Iris pigment epithelial cell (primary cell): Measurements from ENCODE around the gene RGS9BP.
"Not testable (repeated sequence)": the region's sequence is repeated elsewhere in the genome, so short reads cannot be mapped to it uniquely, and the experiment has no call there.

ENCODE experiments used
- DNase-seq: peaks from one replicate; pipeline ENCODE4 v3.0.0-alpha.2; 2011; ENCODE audit warnings: low read depth

Gene RGS9BP

DNA sequence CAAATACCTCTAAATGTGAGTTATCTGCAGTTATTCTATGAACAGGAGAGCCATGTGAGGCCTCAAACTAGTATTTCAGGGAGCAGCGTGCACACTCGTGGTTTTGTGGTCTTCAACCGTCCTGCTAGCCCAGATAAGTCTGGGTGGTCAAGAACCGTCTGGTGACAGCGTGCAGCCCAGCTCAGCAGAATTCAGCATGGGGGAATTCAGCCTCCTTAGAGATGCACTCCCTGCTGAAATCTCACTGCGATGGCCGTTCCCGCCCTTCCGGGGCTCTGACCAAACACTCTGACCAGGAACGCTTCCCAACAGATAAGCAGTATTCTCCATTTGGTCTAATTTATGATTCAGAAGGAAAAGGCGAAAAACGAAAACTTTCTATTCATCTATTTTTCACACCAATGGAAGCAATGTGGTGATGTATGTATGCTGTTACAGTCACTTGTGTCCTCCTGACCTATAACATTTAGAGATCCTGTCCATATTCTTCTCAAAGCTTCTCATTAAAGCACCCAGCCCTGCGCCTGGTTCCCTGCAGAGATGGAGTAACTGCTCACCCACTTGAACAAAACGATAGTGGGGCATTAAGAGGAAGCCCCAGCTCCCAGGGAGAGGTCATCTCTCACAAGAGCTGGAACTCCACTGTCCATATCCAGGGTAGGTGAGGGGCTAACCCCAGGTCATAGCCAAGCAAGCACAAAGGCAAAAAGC, 3.6 kb upstream of the RGS9BP start:
- DNase-seq = peak; percentile 16

DNA sequence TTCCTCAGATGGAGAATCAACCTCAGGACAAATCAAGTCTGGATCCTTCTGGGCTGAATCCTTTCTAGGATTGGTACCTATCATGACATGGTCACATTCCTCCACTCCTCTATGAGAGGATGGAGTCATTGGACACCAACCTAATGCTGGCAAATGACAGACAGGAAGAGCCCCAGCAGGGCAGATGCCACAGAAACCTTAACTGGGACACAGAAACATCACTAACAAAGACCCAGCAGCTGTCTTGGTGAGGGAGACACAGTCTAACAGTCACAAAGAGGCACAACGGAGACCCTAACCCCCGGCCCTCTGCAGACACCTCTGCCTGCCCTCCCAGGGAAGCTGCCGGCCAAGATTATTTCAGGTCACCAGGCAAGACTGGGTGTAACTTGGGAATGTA, 2.8 kb upstream of the RGS9BP start:
- DNase-seq = no peak

DNA sequence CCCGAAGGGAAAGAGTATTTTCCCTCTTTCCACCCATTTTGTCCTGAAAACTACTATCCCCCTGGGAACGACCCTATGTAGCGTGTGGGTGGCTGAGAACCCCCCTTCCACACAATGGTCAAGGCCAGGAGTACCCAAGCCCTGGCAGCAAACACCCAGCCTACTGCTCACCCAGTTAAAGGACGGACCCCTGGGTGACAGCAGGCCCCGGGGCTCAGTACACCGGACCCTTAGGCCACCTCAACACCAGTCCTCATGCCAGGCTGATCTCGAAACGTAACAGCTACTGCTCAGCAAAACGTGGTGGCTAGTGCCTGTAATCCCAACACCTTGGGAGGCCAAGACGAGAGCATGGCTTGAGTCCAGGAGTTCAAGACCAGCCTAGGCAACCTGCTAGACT, 2.1 kb upstream of the RGS9BP start:
- no peak for DNase-seq

DNA sequence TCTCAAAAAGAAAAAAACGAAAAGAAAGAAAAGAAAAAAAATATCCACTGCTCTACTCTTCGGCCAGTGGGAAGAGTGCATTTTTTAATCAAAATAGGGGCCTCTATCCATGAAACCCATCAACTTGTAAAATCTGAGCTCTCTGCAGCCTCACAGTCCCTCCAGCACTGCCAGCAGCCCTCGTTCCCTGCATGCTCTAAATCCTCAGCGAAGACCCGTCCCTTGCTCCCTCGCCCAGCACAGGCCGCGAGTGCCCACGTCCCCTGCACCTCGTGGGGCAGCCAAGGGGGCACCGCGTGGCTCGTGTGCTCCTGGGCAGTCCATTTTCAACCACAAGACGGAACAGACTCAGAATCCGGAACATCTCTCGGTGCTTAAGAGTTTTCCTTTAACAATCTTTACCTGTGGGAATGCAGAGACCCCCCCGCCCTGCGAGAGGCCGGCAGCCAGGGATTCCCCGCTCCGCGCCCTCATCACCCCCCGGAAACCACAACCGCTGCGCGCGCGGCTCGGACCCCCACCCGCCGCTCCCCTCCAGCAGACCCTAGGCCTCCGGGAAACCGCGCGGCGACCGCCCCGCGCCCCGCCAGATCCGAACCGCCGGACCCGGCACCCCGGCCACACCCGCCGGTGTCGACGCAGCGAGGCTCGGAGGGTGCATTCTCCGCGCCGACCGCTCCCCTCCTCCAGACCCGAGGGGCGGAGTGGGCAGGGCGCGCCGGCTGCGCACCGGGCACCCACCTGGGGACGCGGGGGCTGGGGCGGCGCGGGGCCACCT, 1.3 kb upstream of the RGS9BP start:
- DNase-seq = no peak

DNA sequence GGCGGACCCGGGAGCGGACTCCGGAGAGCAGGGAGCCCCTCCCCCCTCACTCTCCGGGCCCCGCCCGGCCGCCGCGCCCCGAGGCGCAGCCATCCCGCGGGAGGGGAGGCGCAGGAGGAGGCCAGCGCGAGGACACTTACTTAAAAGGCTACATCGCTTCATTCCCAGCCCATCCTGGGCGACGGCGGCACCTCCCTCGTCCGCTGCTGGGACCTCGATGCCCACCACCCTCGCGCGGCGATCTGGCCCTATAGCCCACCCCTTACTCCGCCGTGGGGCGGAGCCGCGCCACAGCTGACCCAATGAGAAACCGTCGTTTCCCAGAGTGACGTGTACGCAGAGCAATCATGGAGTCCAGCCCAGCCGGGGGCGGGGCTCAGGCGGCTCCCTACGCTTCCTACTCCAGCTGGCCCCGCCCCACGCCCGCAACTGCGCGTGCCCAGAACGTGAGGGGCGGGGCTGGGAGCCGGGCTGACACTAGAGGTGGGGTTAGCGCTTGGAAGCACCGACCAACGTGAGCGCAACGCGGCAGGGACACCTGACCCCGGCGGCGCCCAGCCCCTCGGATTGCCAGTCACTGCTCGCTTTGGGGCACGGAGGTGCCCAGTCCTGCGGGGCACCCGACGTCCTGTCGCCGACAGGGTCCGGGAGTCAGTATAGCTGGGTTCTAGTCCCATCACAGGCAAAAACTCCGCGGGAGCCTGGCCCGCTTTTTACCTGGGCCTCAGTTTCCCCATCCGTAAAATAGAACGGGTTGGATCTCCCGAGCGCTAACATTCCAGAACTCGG, 523 bp upstream of the RGS9BP start, which contains the start of gene ANKRD27:
Gene ANKRD27, minus strand, starts transcription at position 250 of the 789 bp plus-strand sequence. CDS start 16,165 bp downstream, outside the sequence.
- peak; percentile 97 for DNase-seq

DNA sequence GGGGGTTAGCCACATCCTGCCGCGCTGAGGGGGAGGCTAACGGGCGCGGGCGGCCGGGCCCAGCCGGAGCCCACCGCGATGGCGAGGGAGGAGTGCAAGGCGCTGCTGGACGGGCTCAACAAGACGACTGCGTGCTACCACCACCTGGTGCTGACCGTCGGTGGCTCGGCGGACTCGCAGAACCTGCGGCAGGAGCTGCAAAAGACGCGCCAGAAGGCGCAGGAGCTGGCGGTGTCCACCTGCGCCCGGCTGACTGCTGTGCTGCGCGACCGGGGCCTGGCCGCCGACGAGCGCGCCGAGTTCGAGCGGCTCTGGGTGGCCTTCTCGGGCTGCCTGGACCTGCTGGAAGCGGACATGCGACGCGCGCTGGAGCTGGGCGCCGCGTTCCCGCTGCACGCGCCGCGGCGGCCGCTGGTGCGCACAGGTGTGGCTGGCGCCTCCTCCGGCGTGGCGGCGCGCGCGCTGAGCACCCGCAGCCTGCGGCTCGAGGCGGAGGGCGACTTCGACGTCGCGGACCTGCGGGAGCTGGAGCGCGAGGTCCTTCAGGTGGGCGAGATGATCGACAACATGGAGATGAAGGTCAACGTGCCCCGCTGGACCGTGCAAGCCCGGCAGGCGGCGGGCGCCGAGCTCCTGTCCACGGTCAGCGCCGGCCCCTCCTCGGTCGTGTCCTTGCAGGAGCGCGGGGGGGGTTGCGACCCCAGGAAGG, 692 bp downstream of the RGS9BP start:
- peak; percentile 22 for DNase-seq

DNA sequence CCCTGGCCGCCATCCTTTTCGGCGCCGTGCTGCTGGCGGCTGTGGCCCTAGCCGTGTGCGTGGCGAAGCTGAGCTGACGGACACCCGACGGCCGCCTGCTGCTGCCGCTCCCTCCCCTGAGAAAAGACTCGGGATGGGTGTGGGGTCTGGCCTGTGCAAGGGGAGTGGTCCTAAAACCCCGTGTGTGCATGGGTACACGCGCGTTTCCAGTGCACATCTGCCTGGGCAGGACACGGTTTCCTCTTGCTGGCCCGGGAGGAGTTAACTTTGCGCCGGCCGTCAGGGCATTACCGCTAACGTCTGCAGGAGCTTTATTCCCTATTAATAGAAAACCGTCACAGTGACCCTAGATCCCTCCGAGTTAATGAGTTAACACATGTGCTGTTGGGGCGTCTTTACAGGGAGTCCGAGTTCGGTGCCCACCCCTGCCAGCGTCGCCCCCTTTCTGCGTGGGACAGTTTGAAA, 1.3 kb downstream of the RGS9BP start:
- DNase-seq = peak; percentile 25

DNA sequence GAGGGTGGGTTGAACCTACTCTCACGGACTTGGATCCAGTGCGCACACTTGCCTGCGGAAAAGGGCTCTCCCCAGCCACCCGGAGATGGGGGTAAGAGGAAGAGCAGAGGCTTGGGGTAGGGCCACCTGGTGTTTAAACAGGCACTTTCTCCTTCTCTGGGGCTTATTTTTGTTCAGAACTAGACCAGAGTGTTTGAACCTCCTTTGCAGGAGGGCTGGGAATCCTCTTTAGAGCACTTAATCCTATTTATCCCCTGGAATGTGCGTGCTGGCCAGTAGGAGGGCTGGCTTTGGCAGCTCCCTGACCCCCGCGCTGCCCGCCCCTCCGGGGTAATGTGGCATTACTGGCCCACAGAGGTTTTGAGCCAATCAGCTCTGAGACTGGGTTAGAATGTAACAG, 2.0 kb downstream of the RGS9BP start:
- peak; percentile 97 for DNase-seq

DNA sequence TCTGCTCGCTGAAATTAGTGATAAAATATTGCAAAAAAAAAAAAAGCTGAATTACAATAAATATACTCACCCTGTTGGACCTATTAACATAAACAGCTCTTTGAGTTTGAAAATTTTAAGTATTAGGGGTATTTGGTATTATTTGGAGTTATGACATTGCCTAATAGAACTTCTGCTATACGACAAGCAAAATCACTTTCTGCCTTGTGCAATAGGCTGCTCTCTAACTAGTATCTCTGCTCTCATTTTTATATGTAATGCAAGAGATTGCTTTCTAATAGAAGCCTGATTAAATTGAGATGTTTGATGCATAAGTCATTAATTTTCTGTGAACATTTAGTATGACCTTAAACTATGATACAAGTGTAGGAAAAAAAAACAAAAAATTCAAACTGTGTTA, 5.3 kb downstream of the RGS9BP start:
- DNase-seq = no peak

DNA sequence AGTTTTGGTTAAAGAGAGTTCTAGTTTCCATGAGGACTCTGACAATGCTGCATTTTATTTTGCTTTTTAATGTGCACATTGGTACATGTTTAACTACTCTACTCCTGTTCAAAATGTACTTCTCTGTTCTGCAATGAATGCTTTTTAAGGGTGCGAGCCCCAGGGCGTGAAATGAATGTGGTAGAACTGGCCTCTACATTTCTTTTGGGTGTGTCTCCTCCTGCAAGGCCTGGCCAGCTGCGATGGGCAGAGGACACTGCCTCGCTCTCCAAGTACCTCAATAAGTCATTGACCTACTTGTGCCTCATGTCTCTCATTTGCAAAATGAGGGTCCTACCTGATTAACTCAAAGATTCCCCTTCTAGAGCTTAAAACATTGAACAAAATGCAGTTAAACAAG, 6.7 kb downstream of the RGS9BP start:
- no peak for DNase-seq

DNA sequence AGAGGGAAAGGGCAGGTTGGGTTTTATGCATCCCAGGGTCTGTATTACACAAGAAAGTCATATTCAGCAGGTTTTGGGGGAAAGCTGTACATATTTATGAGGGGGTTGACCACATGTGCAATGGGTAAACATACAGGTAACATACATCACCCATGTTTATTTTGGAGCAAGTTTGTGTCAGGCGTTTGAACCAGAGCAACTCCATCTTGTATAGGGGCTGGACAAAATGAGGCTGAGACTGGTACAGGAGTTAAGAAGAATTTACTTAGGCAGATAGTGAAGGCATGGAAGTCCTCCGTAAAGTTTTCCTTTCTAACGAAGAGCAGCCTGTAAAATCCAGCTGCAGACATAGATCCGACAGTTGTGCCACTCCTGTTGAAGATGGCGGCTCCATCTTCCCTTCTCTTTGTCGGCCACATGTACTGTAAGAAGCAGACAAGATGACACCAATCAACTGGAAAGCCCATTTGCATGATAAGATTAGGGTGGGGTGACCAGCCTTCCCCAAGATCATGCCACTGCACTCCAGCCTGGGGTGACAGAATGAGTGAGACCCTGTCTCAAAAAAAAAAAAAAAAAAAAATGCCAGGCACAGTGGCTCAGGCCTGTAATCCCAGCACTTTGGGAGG, 11.3 kb downstream of the RGS9BP start:
- no peak for DNase-seq

DNA sequence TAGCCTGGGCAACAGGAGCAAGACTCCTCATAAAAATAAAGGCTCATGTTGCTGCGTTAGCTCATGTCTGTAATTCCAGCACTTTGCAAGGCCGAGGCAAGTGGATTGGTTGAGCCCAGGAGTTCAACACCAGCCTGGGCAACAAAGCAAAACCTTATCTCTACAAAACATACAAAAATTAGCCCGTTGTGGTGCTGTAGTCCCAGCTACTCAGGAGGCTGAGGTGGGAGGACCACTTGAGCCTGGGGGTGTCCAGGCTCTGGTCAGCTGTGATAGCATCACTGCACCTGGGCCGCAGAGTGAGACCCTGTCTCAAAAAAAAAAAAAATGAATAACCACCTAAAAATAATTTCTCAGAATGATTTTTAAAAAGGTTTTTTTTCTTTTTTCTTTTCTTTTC, 12.0 kb downstream of the RGS9BP start:
- no peak for DNase-seq

DNA sequence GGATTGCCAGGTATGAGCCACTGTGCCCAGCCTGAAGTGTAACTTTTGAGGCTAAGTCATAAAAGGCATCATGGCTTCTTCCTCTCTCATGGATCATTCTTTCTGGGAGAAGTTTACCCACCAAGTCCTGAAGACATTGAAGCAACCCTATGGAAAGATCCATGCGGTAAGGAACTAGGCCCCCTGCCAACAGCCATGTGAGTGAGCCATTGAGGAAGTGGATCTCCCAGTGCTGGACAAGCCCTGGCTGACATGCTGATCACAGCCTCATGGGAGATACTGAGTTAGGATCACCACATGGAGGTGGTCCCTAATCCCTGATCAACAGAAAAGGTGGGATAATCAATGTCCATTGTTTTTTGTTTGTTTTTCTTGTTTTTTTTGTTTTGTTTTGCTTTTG, 12.7 kb downstream of the RGS9BP start:
- DNase-seq = peak; percentile 16

DNA sequence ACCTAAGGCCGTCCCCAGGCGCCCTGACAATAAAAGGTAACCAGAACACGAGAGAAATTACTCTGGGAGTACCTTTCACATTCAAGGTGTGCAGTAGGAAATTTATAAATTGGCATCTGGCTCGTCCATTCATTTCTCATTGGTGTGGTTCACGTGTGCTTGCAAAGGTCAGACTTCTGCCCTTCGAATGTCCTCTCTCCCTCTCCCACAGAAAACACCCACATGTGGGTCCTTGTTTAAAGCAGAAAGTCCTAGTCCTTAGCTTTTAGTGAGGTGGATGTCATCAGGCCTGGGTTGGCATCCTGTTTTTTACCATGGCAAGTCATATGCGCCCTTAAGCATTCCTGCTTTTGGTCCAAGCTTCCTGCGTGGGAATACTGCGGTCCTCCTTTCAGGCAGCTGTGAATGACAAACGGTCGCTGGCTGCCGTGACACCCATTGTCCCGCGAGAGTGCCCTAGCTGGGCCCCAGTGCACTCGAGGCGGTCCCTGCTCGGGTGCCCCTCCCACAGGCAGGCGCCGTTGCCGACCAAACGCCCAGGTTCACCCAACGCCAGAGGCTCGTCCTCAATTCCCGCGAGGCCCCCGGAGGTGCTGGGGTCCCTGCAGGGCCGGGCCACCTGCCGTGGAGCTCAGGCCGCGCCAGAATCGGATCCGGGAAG, 15.8 kb downstream of the RGS9BP start, which contains the start of gene NUDT19:
Gene NUDT19, plus strand, starts transcription at position 531 of the 661 bp plus-strand sequence. CDS start 140 bp downstream, outside the sequence.
- DNase-seq = peak; percentile 79

DNA sequence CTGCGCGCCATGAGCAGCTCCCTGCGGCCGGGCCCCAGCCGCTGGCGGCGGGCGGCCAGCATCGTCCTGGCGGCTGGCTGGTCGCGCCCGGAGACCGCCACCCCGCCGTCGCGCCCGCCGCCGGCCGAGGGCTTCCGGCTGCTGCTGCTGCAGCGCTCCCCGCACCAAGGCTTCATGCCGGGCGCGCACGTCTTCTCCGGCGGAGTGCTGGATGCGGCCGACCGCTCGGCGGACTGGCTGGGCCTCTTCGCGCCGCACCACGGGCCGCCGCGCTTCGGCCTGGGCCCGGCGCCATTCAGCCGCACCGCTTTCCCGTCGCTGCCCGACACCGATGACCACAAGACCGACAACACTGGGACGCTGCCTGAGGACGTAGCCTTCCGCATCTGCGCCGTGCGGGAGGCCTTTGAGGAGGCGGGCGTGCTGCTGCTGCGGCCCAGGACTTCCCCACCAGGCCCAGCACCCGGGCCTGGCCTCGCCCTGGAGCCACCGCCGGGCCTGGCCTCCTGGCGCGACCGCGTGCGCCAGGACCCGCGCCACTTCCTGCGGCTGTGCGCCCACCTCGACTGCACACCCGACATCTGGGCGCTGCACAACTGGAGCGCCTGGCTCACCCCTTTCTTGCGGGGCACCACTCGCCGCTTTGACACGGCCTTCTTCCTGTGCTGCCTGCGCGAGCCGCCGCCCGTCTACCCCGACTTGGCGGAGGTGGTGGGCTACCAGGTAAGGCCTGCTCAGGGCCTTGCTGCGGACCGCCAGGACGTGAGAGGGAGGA, 16.5 kb downstream of the RGS9BP start:
- peak; percentile 84 for DNase-seq

DNA sequence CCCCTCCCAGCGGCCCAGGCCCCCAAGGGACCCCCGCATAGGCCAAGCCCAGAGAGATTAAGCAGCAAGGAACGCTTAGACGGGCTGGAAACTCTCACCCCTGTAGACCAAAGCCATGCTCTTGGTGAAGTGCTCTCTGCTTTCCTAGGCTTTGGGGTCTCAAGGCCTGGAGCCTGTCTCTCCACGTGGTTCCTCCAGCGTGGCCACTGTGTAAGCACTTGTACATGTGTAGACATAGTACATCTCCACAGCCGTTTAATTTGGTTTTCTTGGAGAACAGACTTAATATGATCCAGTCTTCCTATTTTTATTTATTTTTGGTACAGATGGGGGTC, 17.0 kb downstream of the RGS9BP start:
- no peak for DNase-seq

DNA sequence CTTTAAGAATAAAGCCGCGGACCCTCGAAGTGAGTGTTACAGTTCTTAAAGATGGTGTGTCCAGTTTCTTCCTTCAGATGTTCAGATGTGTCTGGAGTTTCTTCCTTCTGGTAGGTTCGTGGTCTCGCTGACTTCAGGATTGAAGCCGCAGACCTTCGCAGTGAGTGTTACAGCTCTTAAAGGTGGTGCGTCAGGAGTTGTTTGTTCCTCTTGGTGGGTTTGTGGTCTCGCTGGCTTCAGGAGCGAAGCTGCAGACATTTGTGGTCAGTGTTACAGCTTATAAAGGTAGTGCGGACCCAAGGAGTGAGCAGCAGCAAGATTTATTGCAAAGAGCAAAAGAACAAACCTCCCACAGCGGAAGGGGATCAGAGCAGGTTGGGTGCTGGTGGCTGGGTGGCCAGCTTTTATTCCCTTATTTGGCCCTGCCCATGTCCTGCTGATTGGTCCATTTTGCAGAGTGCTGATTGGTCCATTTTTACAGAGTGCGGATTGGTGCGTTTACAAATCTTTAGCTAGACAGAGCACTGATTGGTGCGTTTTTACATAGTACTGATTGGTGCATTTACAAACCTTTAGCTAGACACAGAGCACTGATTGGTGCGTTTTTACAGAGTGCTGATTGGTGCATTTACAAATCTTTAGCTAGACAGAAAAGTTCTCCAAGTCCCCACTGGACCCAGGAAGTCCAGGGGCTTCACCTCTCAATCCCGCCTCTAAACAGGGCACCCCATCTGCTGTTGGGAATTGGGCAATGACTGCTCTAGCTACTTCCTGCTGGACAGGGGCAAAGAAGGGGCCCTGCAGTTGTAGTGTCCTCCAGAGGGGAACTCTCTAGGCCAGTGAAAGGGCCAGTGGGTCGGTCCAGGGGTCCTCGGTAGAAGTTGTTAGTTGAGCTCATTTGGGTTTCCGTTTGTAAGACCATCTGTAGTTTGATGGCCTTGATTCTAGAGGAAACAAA, 17.8 kb downstream of the RGS9BP start:
- not testable (repeated sequence) for DNase-seq

DNA sequence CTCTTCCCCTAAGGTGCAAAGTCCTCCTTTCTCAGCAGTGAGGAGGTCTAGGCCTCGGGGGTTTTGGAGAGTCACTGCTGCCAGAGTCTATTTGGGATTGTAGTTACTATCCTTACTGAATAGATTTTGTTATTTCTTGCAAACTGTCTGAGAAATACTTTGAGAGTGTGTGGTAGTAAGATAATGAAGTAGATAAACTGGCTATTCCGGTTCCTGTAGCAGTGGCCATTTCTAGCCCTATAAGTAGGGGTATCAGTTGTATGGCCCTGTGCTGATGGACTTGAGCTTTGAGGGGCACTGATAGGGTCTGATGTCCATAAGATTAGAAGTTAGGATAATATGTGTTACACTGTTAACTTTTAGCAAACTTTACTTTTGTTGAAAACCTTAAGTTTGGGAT, 18.7 kb downstream of the RGS9BP start:
- not testable (repeated sequence) for DNase-seq

DNA sequence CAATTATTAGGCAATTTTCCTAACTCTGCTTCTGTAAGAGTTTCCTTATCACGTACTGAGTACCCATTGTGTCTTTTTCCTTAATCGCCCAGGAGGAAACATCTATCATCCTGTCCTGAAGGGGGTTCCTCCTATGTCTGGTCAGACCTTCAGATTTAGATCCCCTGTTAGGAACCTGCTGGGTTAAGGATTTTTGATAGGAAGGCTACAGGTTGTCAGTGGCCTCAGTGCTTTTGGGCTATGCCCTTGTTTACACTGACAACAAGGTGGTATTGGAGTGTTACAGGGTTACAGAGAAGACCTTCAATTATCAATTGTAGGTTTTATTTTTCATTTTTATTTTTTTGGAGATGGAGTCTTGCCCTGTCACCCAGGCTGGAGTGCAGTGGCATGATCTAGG, 19.2 kb downstream of the RGS9BP start:
- not testable (repeated sequence) for DNase-seq
